Subcutaneous abdominal adipose tissue (tissue), 5 donors: ENCODE data around the gene RING1.

Source experiments
- H3K27ac ChIP-seq: one replicate; pipeline ENCODE4 v1.7.0; 2013; ENCODE audit warnings: low read depth, mild to moderate bottlenecking, inconsistent platforms, low read length, moderate library complexity
- H3K27me3 ChIP-seq, 5 donors: one replicate each; pipeline ENCODE4 v1.7.0; 2013; ENCODE audit warnings: low read length in 5 of 5, inconsistent platforms in 1 of 5; ENCODE audit not compliant: control insufficient read depth in 5 of 5, insufficient read depth in 4 of 5
- H3K36me3 ChIP-seq, 5 donors: one replicate each; pipeline ENCODE4 v1.7.0; 2013; ENCODE audit warnings: low read length in 5 of 5; ENCODE audit not compliant: control insufficient read depth in 5 of 5, insufficient read depth in 5 of 5
- H3K4me1 ChIP-seq, 5 donors: one replicate each; pipeline ENCODE4 v1.7.0; 2013; ENCODE audit warnings: low read length in 5 of 5, mild to moderate bottlenecking in 3 of 5, moderate library complexity in 1 of 5; ENCODE audit not compliant: control insufficient read depth in 5 of 5, insufficient read depth in 5 of 5
- H3K4me3 ChIP-seq, 5 donors: one replicate each; pipeline ENCODE4 v1.7.0; 2013; ENCODE audit warnings: low read length in 5 of 5, low read depth in 1 of 5
- H3K9ac ChIP-seq, 5 donors: one replicate each; pipeline ENCODE4 v1.7.0; 2013; ENCODE audit warnings: low read length in 5 of 5, mild to moderate bottlenecking in 4 of 5, moderate library complexity in 3 of 5
- H3K9me3 ChIP-seq, 5 donors: one replicate each; pipeline ENCODE4 v1.7.0; 2013; ENCODE audit warnings: low read length in 5 of 5; ENCODE audit not compliant: control insufficient read depth in 5 of 5
- donor health status: healthy.
- donor health status: healthy.
- donor health status: healthy.
- donor health status: healthy.
- donor health status: healthy.

Gene RING1

GRCh38 chr6:33259032-33259431, 50.7 kb downstream of the RING1 start:
- Histone ChIP-seq H3K9me3 (no peaks in the 10 kb centered on the region), H3K9ac (no peak overlapping the region), H3K4me1 (no peaks in the 10 kb centered on the region), H3K4me3 (no peak overlapping the region), H3K27ac (no peak overlapping the region), H3K27me3 (no peaks in the 10 kb centered on the region), H3K36me3 (peaks cover 15 to 63% (median 35%) of the 10 kb centered on the region in 5 donors)
